Endodermal cell (in vitro differentiated cells): ENCODE measurements around the gene PRPSAP1. TPM values are rescaled to one million over a fixed set of nuclear protein-coding genes. Genes with fewer than 3 reads are reported as not detected.

Source experiments
- DNase-seq: peaks from one replicate; pipeline ENCODE4 v3.0.0-alpha.2; 2017
- H3K27ac ChIP-seq: 2 replicates; pipeline ENCODE4 v1.5.1; 2013; ENCODE audit warnings: mild to moderate bottlenecking, low read depth, low read length, moderate library complexity
- H3K27me3 ChIP-seq: 2 replicates; pipeline ENCODE4 v1.6.1; 2013; ENCODE audit warnings: mild to moderate bottlenecking, low read length, moderate library complexity; ENCODE audit not compliant: insufficient read depth, control insufficient read depth, poor library complexity, severe bottlenecking
- H3K36me3 ChIP-seq: 2 replicates; pipeline ENCODE4 v1.7.0; 2013; ENCODE audit warnings: mild to moderate bottlenecking, low read length, moderate library complexity; ENCODE audit not compliant: control insufficient read depth, insufficient read depth
- H3K4me1 ChIP-seq: one replicate; pipeline ENCODE4 v1.7.0; 2013; ENCODE audit warnings: low read length; ENCODE audit not compliant: control insufficient read depth, insufficient read depth
- H3K4me3 ChIP-seq: 2 replicates; pipeline ENCODE4 v1.5.1; 2013; ENCODE audit warnings: mild to moderate bottlenecking, low read length, moderate library complexity
- H3K9ac ChIP-seq: 2 replicates; pipeline ENCODE4 v1.6.1; 2013; ENCODE audit warnings: mild to moderate bottlenecking, low read length, moderate library complexity; ENCODE audit not compliant: poor library complexity, severe bottlenecking; ENCODE audit errors: extremely low read depth
- H3K9me3 ChIP-seq: 2 replicates; pipeline ENCODE4 v1.6.1; 2013; ENCODE audit warnings: mild to moderate bottlenecking, low read length, moderate library complexity; ENCODE audit not compliant: control insufficient read depth
- H3K27ac Mint-ChIP-seq: 2 replicates; pipeline ENCODE4 v1.8.0; 2020; ENCODE audit warnings: mixed read lengths
- H3K27me3 Mint-ChIP-seq: 2 replicates; pipeline ENCODE4 v1.8.0; 2021; ENCODE audit warnings: mild to moderate bottlenecking, mixed read lengths; ENCODE audit not compliant: insufficient read depth
- H3K36me3 Mint-ChIP-seq: 2 replicates; pipeline ENCODE4 v1.8.0; 2020; ENCODE audit warnings: low read depth, mixed read lengths
- H3K4me1 Mint-ChIP-seq: 2 replicates; pipeline ENCODE4 v1.8.0; 2020; ENCODE audit warnings: mixed read lengths
- H3K4me3 Mint-ChIP-seq: 2 replicates; pipeline ENCODE4 v1.8.0; 2020; ENCODE audit warnings: mild to moderate bottlenecking, moderate library complexity, mixed read lengths
- H3K9me3 Mint-ChIP-seq: 2 replicates; pipeline ENCODE4 v1.8.0; 2020; ENCODE audit warnings: mild to moderate bottlenecking, mixed read lengths
- CTCF ChIP-seq: fragments of 200-600 bp; sonication (generic); conservative IDR thresholded peaks from 2 replicates; pipeline ENCODE4 v1.5.0; 2021; ENCODE audit warnings: antibody characterized with exemption, mild to moderate bottlenecking
- whole genome bisulfite sequencing, 2 experiments: methylation state at CpG; one replicate each; pipeline versions ENCODE4 v1.1.5 to v1.1.7; 2013; ENCODE audit warnings: missing lambda C conversion rate in 2 of 2, mixed read lengths in 1 of 2; ENCODE audit not compliant: insufficient coverage in 1 of 2, insufficient read length in 1 of 2; 5-methylcytosine and 5-hydroxymethylcytosine counted together
- total RNA-seq, 2 donors: library from RNA; stranded (reverse); fragmentation: NEBNext Ultra II Directional in 1 of 2; extraction: Animal tissue kit (Norgen Biotek cat#: 25700) in 1 of 2; gene quantifications; 2 replicates in 1 of 2; 3 replicates in 1 of 2; pipeline ENCODE4 v1.2.1, GENCODE V29; 2021

Gene PRPSAP1
- total RNA-seq, 2 donors from 2014 or later: 60.9 to 89.8 TPM

- Mint-ChIP-seq H3K36me3 (peaks cover 14% of the 10 kb centered on the region), H3K27ac (peak overlapping the region; percentile 30), H3K4me3 (no peak overlapping the region), H3K9me3 (no peaks in the 10 kb centered on the region), H3K27me3 (no peaks in the 10 kb centered on the region), H3K4me1 (peaks cover 16% of the 10 kb centered on the region)
- no peaks in the 10 kb centered on the region for H3K27me3 ChIP-seq
- WGBS, 2 experiments: 78 to 79% methylated on average over 20 to 38 of the region's 38 CpGs
- H3K9me3 ChIP-seq: no peaks in the 10 kb centered on the region
- no peak overlapping the region for H3K4me3 ChIP-seq
- peaks cover 14% of the 10 kb centered on the region for H3K4me1 ChIP-seq
- DNase-seq: peak; percentile 87
- H3K36me3 ChIP-seq: peaks cover 18% of the 10 kb centered on the region
- peak; percentile 45 for TF ChIP-seq CTCF
- peak overlapping the region; percentile 57 for H3K27ac ChIP-seq
- no peak overlapping the region for H3K9ac ChIP-seq
Measured at GRCh38 chr17:76271669-76272540, 81.8 kb downstream of the PRPSAP1 start.

GRCh38 chr17:76270770-76271668, 82.7 kb downstream of the PRPSAP1 start:
- TF ChIP-seq CTCF: no peak
- peak overlapping the region; percentile 30 for H3K27ac Mint-ChIP-seq
- H3K4me1 Mint-ChIP-seq: peaks cover 18% of the 10 kb centered on the region

GRCh38 chr17:76270127-76270592, 83.6 kb downstream of the PRPSAP1 start:
- Mint-ChIP-seq H3K27me3 (no peaks in the 10 kb centered on the region), H3K36me3 (peaks cover 14% of the 10 kb centered on the region), H3K4me3 (no peak overlapping the region), H3K4me1 (peaks cover 18% of the 10 kb centered on the region), H3K9me3 (no peaks in the 10 kb centered on the region), H3K27ac (no peak overlapping the region)
- peaks cover 18% of the 10 kb centered on the region for H3K36me3 ChIP-seq
- H3K27me3 ChIP-seq: no peaks in the 10 kb centered on the region
- WGBS, 2 experiments: 94 to 100% methylated on average over 3 to 23 of the region's 26 CpGs
- no peak overlapping the region for H3K27ac ChIP-seq
- no peaks in the 10 kb centered on the region for H3K9me3 ChIP-seq
- H3K4me3 ChIP-seq: no peak overlapping the region
- H3K4me1 ChIP-seq: peaks cover 19% of the 10 kb centered on the region
- no peak for TF ChIP-seq CTCF
- H3K9ac ChIP-seq: no peak overlapping the region
- DNase-seq: no peak

More at GRCh38 chr17:76270770-76271668, 82.7 kb downstream of the PRPSAP1 start:
- Histone ChIP-seq H3K36me3 (peaks cover 18% of the 10 kb centered on the region), H3K9me3 (no peaks in the 10 kb centered on the region), H3K27ac (no peak overlapping the region), H3K4me3 (no peak overlapping the region), H3K4me1 (peaks cover 19% of the 10 kb centered on the region), H3K27me3 (no peaks in the 10 kb centered on the region), H3K9ac (no peak overlapping the region)
- DNase-seq: no peak
- Mint-ChIP-seq H3K9me3 (no peaks in the 10 kb centered on the region), H3K27me3 (no peaks in the 10 kb centered on the region), H3K4me3 (no peak overlapping the region), H3K36me3 (peaks cover 14% of the 10 kb centered on the region)
- 93 to 94% methylated on average over 8 to 13 of the region's 14 CpGs for WGBS, 2 experiments
